ENCODE measurements around the gene CNOT2.

Gene CNOT2

GRCh38 chr12:70242695-70243509 is at the start of gene CNOT2:
TSS of gene CNOT2 (plus strand) at chr12:70243433. CDS start at chr12:70278227, 34,794 bp downstream.
- DNase-seq (ENCODE audit: low read depth in 2 of 2) = peak; percentile 76 to 86

- no peak for DNase-seq (ENCODE audit: low read depth in 2 of 2)
Measured at GRCh38 chr12:70194076-70194475, 49.2 kb upstream of the CNOT2 start.

GRCh38 chr12:70196811-70197281 is 46.4 kb upstream of the CNOT2 start:
- DNase-seq (ENCODE audit: low read depth in 2 of 2) = no peak

- DNase-seq (ENCODE audit: low read depth in 2 of 2) = no peak
Measured at GRCh38 chr12:70197345-70197744, 45.9 kb upstream of the CNOT2 start.

- DNase-seq (ENCODE audit: low read depth in 2 of 2) = no peak
Measured at GRCh38 chr12:70213707-70214106, 29.5 kb upstream of the CNOT2 start.

GRCh38 chr12:70214972-70215617 is 28.1 kb upstream of the CNOT2 start:
- DNase-seq (ENCODE audit: low read depth in 2 of 2) = no peak

GRCh38 chr12:70217416-70217815 is 25.8 kb upstream of the CNOT2 start:
- no peak for DNase-seq (ENCODE audit: low read depth in 2 of 2)

GRCh38 chr12:70221626-70222025 is 21.6 kb upstream of the CNOT2 start:
- DNase-seq (ENCODE audit: low read depth in 2 of 2) = no peak

- DNase-seq (ENCODE audit: low read depth in 2 of 2) = no peak
Measured at GRCh38 chr12:70227911-70228310, 15.3 kb upstream of the CNOT2 start.

- DNase-seq (ENCODE audit: low read depth in 2 of 2) = no peak
Measured at GRCh38 chr12:70230934-70231606, 12.2 kb upstream of the CNOT2 start.

GRCh38 chr12:70236990-70237389 is 6.2 kb upstream of the CNOT2 start:
- no peak for DNase-seq (ENCODE audit: low read depth in 2 of 2)

- DNase-seq (ENCODE audit: low read depth in 2 of 2) = no peak
Measured at GRCh38 chr12:70240673-70241072, 2.6 kb upstream of the CNOT2 start.

GRCh38 chr12:70241845-70242244 is 1.4 kb upstream of the CNOT2 start:
- no peak for DNase-seq (ENCODE audit: low read depth in 2 of 2)

- peak; percentile 47 to 49 for DNase-seq (ENCODE audit: low read depth in 2 of 2)
Measured at GRCh38 chr12:70243510-70244371, 508 bp downstream of the CNOT2 start.

GRCh38 chr12:70244409-70244808 is 1.2 kb downstream of the CNOT2 start:
- DNase-seq (ENCODE audit: low read depth in 2 of 2) = no peak

GRCh38 chr12:70245458-70245857 is 2.2 kb downstream of the CNOT2 start:
- no peak for DNase-seq (ENCODE audit: low read depth in 2 of 2)

GRCh38 chr12:70246580-70246979 is 3.3 kb downstream of the CNOT2 start:
- no peak for DNase-seq (ENCODE audit: low read depth in 2 of 2)

GRCh38 chr12:70247653-70248199 is 4.5 kb downstream of the CNOT2 start:
- no peak for DNase-seq (ENCODE audit: low read depth in 2 of 2)

- DNase-seq (ENCODE audit: low read depth in 2 of 2) = no peak
Measured at GRCh38 chr12:70248876-70249275, 5.6 kb downstream of the CNOT2 start.

GRCh38 chr12:70249903-70250302 is 6.7 kb downstream of the CNOT2 start:
- no peak for DNase-seq (ENCODE audit: low read depth in 2 of 2)

- no peak for DNase-seq (ENCODE audit: low read depth in 2 of 2)
Measured at GRCh38 chr12:70251226-70251625, 8.0 kb downstream of the CNOT2 start.

All from stimulated activated CD8-positive, alpha-beta memory T cell treated with anti-CD3 and anti-CD28 coated beads, Interleukin-2, amount 100 ng/mL, for 48 hours (primary cell).